Mesenteric fat pad (tissue), 1 donor: Measurements from ENCODE around the gene NXPH4. TPM values are rescaled to one million over a fixed set of nuclear protein-coding genes. Genes with fewer than 3 reads are reported as not detected.
A peak's percentile ranks its signal among the peaks of the same experiment; 100 is the strongest.

ENCODE experiments used
- DNase-seq: peaks from one replicate; pipeline ENCODE4 v3.0.0-alpha.2; 2020; ENCODE audit warnings: low spot score
- total RNA-seq: library from RNA; stranded (reverse); fragmentation: NEBNext Ultra II Directional; extraction: Animal tissue kit (Norgen Biotek cat#: 25700); gene quantifications from one replicate; pipeline ENCODE4 v1.2.1, GENCODE V29; 2021
- donor health status: DM: yes; HTN: yes; CAD: no.

NXPH4 gene
- total RNA-seq, 1 donor from 2014 or later, result 1.4 TPM

GRCh38 chr12:57230381-57231155 is 14.0 kb downstream of the NXPH4 start:
- no peak for DNase-seq

GRCh38 chr12:57231276-57232021 is 14.9 kb downstream of the NXPH4 start:
- DNase-seq, result no peak

- DNase-seq, result no peak
Observed at GRCh38 chr12:57232156-57232756, 15.7 kb downstream of the NXPH4 start.

- no peak for DNase-seq
Observed at GRCh38 chr12:57233357-57234232, 17.0 kb downstream of the NXPH4 start.

GRCh38 chr12:57234233-57234570 is 17.6 kb downstream of the NXPH4 start:
- no peak for DNase-seq

- DNase-seq, result no peak
Observed at GRCh38 chr12:57234571-57235016, 18.0 kb downstream of the NXPH4 start.

GRCh38 chr12:57235017-57235727 is 18.6 kb downstream of the NXPH4 start:
- no peak for DNase-seq

GRCh38 chr12:57235728-57236131 is 19.1 kb downstream of the NXPH4 start:
- no peak for DNase-seq

- no peak for DNase-seq
Observed at GRCh38 chr12:57236201-57236924, 19.8 kb downstream of the NXPH4 start.

GRCh38 chr12:57236925-57237595 is 20.5 kb downstream of the NXPH4 start:
- no peak for DNase-seq

- no peak for DNase-seq
Observed at GRCh38 chr12:57237596-57237931, 21.0 kb downstream of the NXPH4 start.

- DNase-seq, result no peak
Observed at GRCh38 chr12:57237932-57238853, 21.6 kb downstream of the NXPH4 start.

GRCh38 chr12:57238854-57239554 is 22.4 kb downstream of the NXPH4 start:
- DNase-seq, result peak; percentile 97

GRCh38 chr12:57239587-57240065 is 23.0 kb downstream of the NXPH4 start:
- DNase-seq, result no peak

GRCh38 chr12:57240066-57240921 is 23.7 kb downstream of the NXPH4 start:
- no peak for DNase-seq

GRCh38 chr12:57240926-57241401 is 24.4 kb downstream of the NXPH4 start:
- no peak for DNase-seq
